ENCODE results near the gene OR1B1. TPM values are rescaled to one million over a fixed set of nuclear protein-coding genes. Genes with fewer than 3 reads are reported as not detected.

OR1B1 gene
- total and polyA plus RNA-seq, 2 of the 8 experiments (the other 6 are each of a cell fraction or from before 2014, with no cell fraction given) = not detected

DNA sequence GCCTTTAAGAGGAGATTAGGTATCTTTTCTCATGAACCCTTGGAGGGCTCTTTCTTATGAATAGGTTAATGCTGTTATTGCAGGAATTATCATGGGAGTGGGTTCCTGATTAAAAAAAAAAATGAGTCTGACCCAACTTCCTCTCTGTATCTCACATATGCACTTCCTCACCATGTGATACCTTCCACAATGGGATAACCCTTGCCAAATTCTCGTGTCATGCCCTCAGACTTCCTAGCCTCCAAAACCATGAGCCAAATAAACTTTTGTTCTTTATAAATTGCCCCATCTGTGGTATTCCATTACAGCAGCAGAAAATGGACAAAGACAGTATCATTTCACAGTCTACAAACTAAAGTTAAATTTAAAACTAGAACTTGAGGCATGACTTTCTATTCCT is 1.0 kb downstream of the OR1B1 start:
- H2BK5ac ChIP-seq (ENCODE audit: low read depth, low read length) = no peak overlapping the region
- H3K9ac ChIP-seq (replicated peaks in 1 of 4; ENCODE audit: extremely low read depth in 1 of 4, low read depth in 3 of 4, low read length in 3 of 4) = no peak overlapping the region
- no peak overlapping the region for H2BK12ac ChIP-seq (ENCODE audit: low read depth, low read length)
- H3K4me1 ChIP-seq (replicated peaks in 1 of 4; ENCODE audit: control insufficient read depth in 3 of 4, insufficient read depth in 4 of 4, low read length in 3 of 4) = no peaks in the 10 kb centered on the region
- H3K36me3 ChIP-seq (ENCODE audit: control insufficient read depth in 2 of 4, insufficient read depth in 4 of 4, low read length in 3 of 4) = no peaks in the 10 kb centered on the region
- no peak overlapping the region for H3K56ac ChIP-seq (replicated peaks; ENCODE audit: insufficient read length, low read depth, low read length)
- no peak overlapping the region for H3K4me3 ChIP-seq (ENCODE audit: extremely low read depth in 1 of 4, insufficient read depth in 2 of 4, low read depth in 3 of 4, low read length in 4 of 4)
- no peak overlapping the region for H2BK120ac ChIP-seq (replicated peaks; ENCODE audit: low read depth, low read length)
- no peaks in the 10 kb centered on the region for H3K79me2 ChIP-seq (ENCODE audit: control insufficient read depth in 1 of 2, insufficient read depth in 2 of 2, low read length in 2 of 2)
- CTCF ChIA-PET (ENCODE audit: partially characterized antibody) = no interaction called here
- 73% methylated on average over 1 of the region's 1 CpG; no CpG with 5 or more reads in 1 of the 2 experiments for WGBS, 2 experiments (ENCODE audit: extremely low coverage in 1 of 2, insufficient coverage in 1 of 2, insufficient read length in 1 of 2, insufficient replicate concordance in 2 of 2, low coverage in 1 of 2, low lambda C conversion rate in 2 of 2, missing lambda C conversion rate in 1 of 2)
- no peak overlapping the region for H2AFZ ChIP-seq (ENCODE audit: low read length)
- H3K14ac ChIP-seq (ENCODE audit: insufficient read length) = no peak overlapping the region
- no peak for FAIRE-seq
- H2BK15ac ChIP-seq (ENCODE audit: low read length) = no peak overlapping the region
- H3K79me1 ChIP-seq (ENCODE audit: low read depth, low read length) = no peaks in the 10 kb centered on the region
- H4K8ac ChIP-seq (ENCODE audit: extremely low read depth, insufficient read depth, low read length) = no peak overlapping the region
- no peak overlapping the region for H3K18ac ChIP-seq (ENCODE audit: extremely low read depth, low read length)
- no peak overlapping the region for H3K4me2 ChIP-seq (ENCODE audit: insufficient read depth in 1 of 2, low read depth in 2 of 2, low read length in 2 of 2)
- H3K4ac ChIP-seq (replicated peaks; ENCODE audit: insufficient read length, low read depth, low read length) = no peak overlapping the region
- POLR2A ChIA-PET (ENCODE audit: partially characterized antibody) = no interaction called here
- H4K20me1 ChIP-seq (replicated peaks in 1 of 2; ENCODE audit: control insufficient read depth in 1 of 2, insufficient read depth in 2 of 2, low read length in 2 of 2) = no peaks in the 10 kb centered on the region
- no peaks in the 10 kb centered on the region for H3K27me3 ChIP-seq (replicated peaks in 1 of 4; ENCODE audit: control insufficient read depth in 3 of 4, extremely low read depth in 1 of 4, insufficient read depth in 3 of 4, low read length in 3 of 4)
- H2AK5ac ChIP-seq (ENCODE audit: low read depth, low read length) = no peak overlapping the region
- no peaks in the 10 kb centered on the region for H3K23me2 ChIP-seq (ENCODE audit: low read depth, low read length)
- H2BK20ac ChIP-seq (ENCODE audit: low read length) = no peak overlapping the region
- no peak overlapping the region for H4K91ac ChIP-seq (replicated peaks; ENCODE audit: insufficient read length, low read length)
- no peak overlapping the region for H3K23ac ChIP-seq (ENCODE audit: insufficient read length)
- H3K9me3 ChIP-seq (ENCODE audit: insufficient read depth in 2 of 2, low read depth in 1 of 2, low read length in 1 of 2) = peaks cover 54 to 58% of the 10 kb centered on the region in 2 experiments
- DNase-seq (ENCODE audit: low read depth in 1 of 2, low spot score in 2 of 2) = no peak
- no peak overlapping the region for H4K5ac ChIP-seq (ENCODE audit: insufficient read length, low read depth, low read length)
- H3K27ac ChIP-seq (ENCODE audit: low read depth, low read length) = no peak overlapping the region
- TF ChIP-seq RNF2 (IDR thresholded peaks at IDR 0.05; ENCODE audit: borderline replicate concordance, low read depth, low read length, missing control alignments, poor library complexity, severe bottlenecking) = no peak
- no peak for TF ChIP-seq KDM1A (IDR thresholded peaks at IDR 0.05; ENCODE audit: borderline replicate concordance, low read length)
- no peak for TF ChIP-seq RXRA (IDR thresholded peaks at IDR 0.05; ENCODE audit: insufficient read depth, low read depth, low read length)
- TF ChIP-seq CBX8 (IDR thresholded peaks at IDR 0.05; ENCODE audit: borderline replicate concordance, low read depth, low read length) = no peak
- no peak for TF ChIP-seq SIN3A (conservative IDR thresholded peaks at IDR 0.05 in 1 of 2, IDR thresholded peaks at IDR 0.05 in 1 of 2; ENCODE audit: low read depth in 1 of 2, low read length in 2 of 2)
- TF ChIP-seq EP300 (IDR thresholded peaks at IDR 0.05; ENCODE audit: borderline replicate concordance in 1 of 2, low read depth in 2 of 2, low read length in 2 of 2) = no peak
- TF ChIP-seq, protein P1, sequence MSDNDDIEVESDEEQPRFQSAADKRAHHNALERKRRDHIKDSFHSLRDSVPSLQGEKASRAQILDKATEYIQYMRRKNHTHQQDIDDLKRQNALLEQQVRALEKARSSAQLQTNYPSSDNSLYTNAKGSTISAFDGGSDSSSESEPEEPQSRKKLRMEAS (IDR thresholded peaks at IDR 0.05) = no peak
- TF ChIP-seq HDAC6 (IDR thresholded peaks at IDR 0.05; ENCODE audit: low read depth, low read length) = no peak
- TF ChIP-seq HDAC2 (IDR thresholded peaks at IDR 0.05; ENCODE audit: borderline replicate concordance in 1 of 2, low read depth in 2 of 2, low read length in 2 of 2) = no peak
- TF ChIP-seq PHF8 (conservative IDR thresholded peaks at IDR 0.05; ENCODE audit: low read depth, low read length) = no peak

All from H1 (cell line).